ACC112 (cell line): ENCODE data around the gene BICRA.

ENCODE experiments used
- H2AFZ ChIP-seq: fragments of 200-600 bp; sonication (generic); one replicate; pipeline ENCODE4 v1.6.0; 2017; ENCODE audit warnings: antibody characterized with exemption, low read length; ENCODE audit not compliant: unreplicated experiment
- H3K27ac ChIP-seq: fragments of 200-600 bp; sonication (generic); 2 replicates; pipeline ENCODE4 v1.5.1; 2014; ENCODE audit warnings: low read depth, mild to moderate bottlenecking, antibody characterized with exemption, low read length, moderate library complexity
- H3K27me3 ChIP-seq: fragments of 200-600 bp; sonication (generic); 2 replicates; pipeline ENCODE4 v1.6.1; 2014; ENCODE audit warnings: mild to moderate bottlenecking, antibody characterized with exemption, low read length, moderate library complexity, mixed read lengths; ENCODE audit not compliant: insufficient read depth
- H3K36me3 ChIP-seq: fragments of 200-600 bp; sonication (generic); 2 replicates; pipeline ENCODE4 v1.6.1; 2016; ENCODE audit warnings: mild to moderate bottlenecking, antibody characterized with exemption, low read length, moderate library complexity, mixed read lengths; ENCODE audit not compliant: insufficient read depth
- H3K4me1 ChIP-seq: fragments of 200-600 bp; sonication (generic); one replicate; pipeline ENCODE4 v1.6.1; 2016; ENCODE audit warnings: low read length, mixed read lengths; ENCODE audit not compliant: insufficient read depth, unreplicated experiment, control insufficient read depth
- H3K4me3 ChIP-seq: fragments of 200-600 bp; sonication (generic); 2 replicates; pipeline ENCODE4 v1.5.1; 2014; ENCODE audit warnings: mild to moderate bottlenecking, low read depth, low read length
- H3K79me2 ChIP-seq: fragments of 200-600 bp; sonication (generic); one replicate; pipeline ENCODE4 v1.6.0; 2016; ENCODE audit warnings: low read length; ENCODE audit not compliant: control insufficient read depth, unreplicated experiment, insufficient read depth

The BICRA gene

DNA sequence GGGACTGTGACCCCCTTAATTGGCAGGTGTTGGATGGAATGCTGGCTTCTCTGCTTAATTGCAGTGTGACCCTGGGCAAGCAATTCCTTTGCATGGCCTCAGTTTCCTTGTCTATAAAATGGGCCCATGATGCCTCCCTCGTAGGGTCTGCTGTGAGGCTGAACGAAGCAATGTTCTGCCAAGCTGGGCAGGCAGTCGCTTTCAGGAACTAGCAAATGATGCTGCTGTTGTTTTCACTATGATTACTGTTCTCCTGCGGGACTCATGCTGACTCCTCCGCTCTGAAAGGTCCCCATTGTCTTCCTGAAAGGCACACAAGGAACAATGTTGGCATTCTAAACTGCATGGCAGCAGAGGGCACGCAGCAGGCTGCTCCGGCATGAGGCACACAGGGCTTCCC, 6.8 kb downstream of the BICRA start:
- H3K36me3 ChIP-seq, result no peaks in the 10 kb centered on the region
- no peak overlapping the region for H3K27ac ChIP-seq
- no peaks in the 10 kb centered on the region for H3K27me3 ChIP-seq
- H2AFZ ChIP-seq, result no peak overlapping the region
- no peak overlapping the region for H3K4me3 ChIP-seq
- H3K79me2 ChIP-seq, result peaks cover 82% of the 10 kb centered on the region
- H3K4me1 ChIP-seq, result peaks cover 14% of the 10 kb centered on the region

- Histone ChIP-seq H3K4me1 (no peaks in the 10 kb centered on the region), H3K79me2 (peaks cover 61% of the 10 kb centered on the region), H3K27me3 (no peaks in the 10 kb centered on the region), H3K27ac (no peak overlapping the region), H3K4me3 (no peak overlapping the region), H3K36me3 (no peaks in the 10 kb centered on the region), H2AFZ (no peak overlapping the region)
Measured at GRCh38 chr19:47618771-47619170, 9.8 kb downstream of the BICRA start.

GRCh38 chr19:47619763-47620162, 10.8 kb downstream of the BICRA start:
- H3K27ac ChIP-seq, result no peak overlapping the region
- no peaks in the 10 kb centered on the region for H3K27me3 ChIP-seq
- H3K36me3 ChIP-seq, result no peaks in the 10 kb centered on the region
- H3K79me2 ChIP-seq, result peaks cover 56% of the 10 kb centered on the region
- no peaks in the 10 kb centered on the region for H3K4me1 ChIP-seq
- H3K4me3 ChIP-seq, result no peak overlapping the region
- H2AFZ ChIP-seq, result no peak overlapping the region

- H3K4me3 ChIP-seq, result no peak overlapping the region
- H3K36me3 ChIP-seq, result no peaks in the 10 kb centered on the region
- peaks cover 56% of the 10 kb centered on the region for H3K79me2 ChIP-seq
- no peak overlapping the region for H3K27ac ChIP-seq
- no peaks in the 10 kb centered on the region for H3K27me3 ChIP-seq
- H3K4me1 ChIP-seq, result no peaks in the 10 kb centered on the region
- H2AFZ ChIP-seq, result no peak overlapping the region
Measured at GRCh38 chr19:47623151-47623920, 14.4 kb downstream of the BICRA start.

- no peaks in the 10 kb centered on the region for H3K36me3 ChIP-seq
- H3K4me3 ChIP-seq, result no peak overlapping the region
- no peaks in the 10 kb centered on the region for H3K27me3 ChIP-seq
- H2AFZ ChIP-seq, result no peak overlapping the region
- no peaks in the 10 kb centered on the region for H3K4me1 ChIP-seq
- no peak overlapping the region for H3K27ac ChIP-seq
- peaks cover 53% of the 10 kb centered on the region for H3K79me2 ChIP-seq
Measured at GRCh38 chr19:47623921-47624391, 15.0 kb downstream of the BICRA start.

DNA sequence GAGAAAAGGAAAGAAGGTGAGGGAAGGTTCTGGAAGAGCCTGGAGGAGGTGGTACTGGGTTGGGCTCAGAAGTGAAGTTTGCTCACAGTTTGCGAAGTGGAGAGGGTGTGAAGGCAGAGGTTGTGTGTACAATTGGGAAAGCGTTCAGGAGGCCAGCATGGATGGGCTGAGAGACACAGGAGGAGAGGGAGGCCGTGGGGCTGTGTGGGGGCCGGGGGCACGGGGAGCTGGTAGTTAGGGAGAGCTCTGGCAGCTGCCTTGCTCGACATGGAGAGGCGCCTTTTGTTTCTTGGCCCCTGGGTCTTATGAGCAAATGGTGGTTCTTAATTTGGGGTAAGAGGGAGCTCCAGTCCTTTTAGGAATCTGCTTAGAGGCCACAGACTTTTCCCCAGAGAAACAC, 16.7 kb downstream of the BICRA start:
- Histone ChIP-seq H3K4me1 (peaks cover under 1% of the 10 kb centered on the region), H3K79me2 (peaks cover 45% of the 10 kb centered on the region), H2AFZ (no peak overlapping the region), H3K36me3 (no peaks in the 10 kb centered on the region), H3K27ac (no peak overlapping the region), H3K27me3 (no peaks in the 10 kb centered on the region), H3K4me3 (no peak overlapping the region)

DNA sequence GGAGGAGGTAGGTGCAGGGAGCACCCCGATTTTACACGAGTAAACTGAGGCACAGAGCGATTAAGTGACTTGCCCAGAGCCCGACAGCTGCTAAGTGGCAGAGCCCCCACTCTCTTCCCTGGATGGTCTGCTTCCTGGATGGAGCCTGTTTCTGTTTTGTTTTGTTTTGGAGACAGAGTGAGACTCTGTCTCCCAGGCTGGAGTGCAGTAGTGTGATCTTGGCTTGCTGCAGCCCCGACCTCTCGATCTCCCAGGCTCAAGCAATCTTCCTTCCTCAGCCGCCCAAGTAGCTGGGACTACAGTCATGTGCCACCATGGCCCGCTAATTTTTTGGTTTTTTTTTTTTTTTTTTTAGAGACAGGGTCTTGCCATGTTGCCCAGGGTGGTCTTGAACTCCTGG, 17.3 kb downstream of the BICRA start:
- Histone ChIP-seq H3K27ac (no peak overlapping the region), H2AFZ (no peak overlapping the region), H3K36me3 (no peaks in the 10 kb centered on the region), H3K4me1 (peaks cover 4% of the 10 kb centered on the region), H3K79me2 (peaks cover 47% of the 10 kb centered on the region), H3K27me3 (no peaks in the 10 kb centered on the region), H3K4me3 (no peak overlapping the region)

DNA sequence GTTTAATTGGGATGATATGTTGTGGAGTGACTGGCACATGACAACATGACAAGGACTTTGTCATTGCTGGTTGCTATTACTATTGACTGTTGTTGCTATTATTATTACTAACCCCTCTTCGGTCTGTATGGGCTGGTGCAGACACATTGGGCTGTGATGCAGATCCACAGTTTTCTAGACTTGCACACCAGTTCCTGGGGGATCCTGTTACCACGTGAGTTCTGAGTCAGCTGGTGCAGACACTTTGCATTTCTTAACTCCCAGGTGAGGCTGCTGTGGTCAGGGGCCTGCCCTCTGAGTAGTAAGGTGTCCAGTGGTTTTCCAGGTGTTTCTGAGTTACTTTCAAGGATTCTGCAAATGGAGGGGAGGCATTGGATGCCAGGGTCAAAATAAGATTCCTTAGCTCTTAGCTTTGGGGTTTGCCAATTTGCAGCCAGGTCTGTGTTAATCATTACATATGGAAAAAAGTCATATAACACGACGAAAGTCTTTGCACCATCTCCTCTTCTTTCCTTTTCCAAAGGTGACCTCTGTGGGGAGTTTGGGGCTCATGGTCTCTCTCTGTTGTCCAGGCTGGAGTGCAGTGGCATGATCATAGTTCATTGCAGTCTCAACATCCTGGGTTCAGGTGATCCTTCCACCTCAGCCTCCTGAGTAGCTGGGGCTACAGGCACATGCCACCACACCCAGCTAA, 19.3 kb downstream of the BICRA start:
- H3K4me1 ChIP-seq, result peaks cover 4% of the 10 kb centered on the region
- peaks cover 61% of the 10 kb centered on the region for H3K79me2 ChIP-seq
- no peaks in the 10 kb centered on the region for H3K27me3 ChIP-seq
- no peak overlapping the region for H2AFZ ChIP-seq
- no peaks in the 10 kb centered on the region for H3K36me3 ChIP-seq
- no peak overlapping the region for H3K27ac ChIP-seq
- H3K4me3 ChIP-seq, result no peak overlapping the region

DNA sequence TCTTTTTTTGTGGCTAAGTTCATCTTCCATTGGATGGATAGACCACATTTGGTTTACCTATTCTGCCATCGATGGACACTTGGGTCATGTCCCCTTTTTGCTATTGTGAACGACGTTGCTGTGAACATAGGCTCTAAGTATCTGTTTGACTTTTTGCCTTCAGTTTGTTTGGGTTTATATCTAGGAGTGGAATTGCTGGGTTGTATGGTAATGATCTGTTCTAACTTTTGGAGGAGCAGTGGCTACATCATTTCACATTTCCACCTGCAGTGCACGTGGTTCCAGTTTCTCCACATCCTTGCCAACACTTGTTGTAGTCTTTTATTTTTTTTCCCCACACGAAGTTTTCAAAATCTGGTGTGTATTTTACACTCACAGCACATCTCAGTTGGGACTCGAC, 21.7 kb downstream of the BICRA start:
- Histone ChIP-seq H3K27ac (no peak overlapping the region), H3K79me2 (peaks cover 54% of the 10 kb centered on the region), H3K36me3 (no peaks in the 10 kb centered on the region)

GRCh38 chr19:47631681-47632446, 22.9 kb downstream of the BICRA start:
- Histone ChIP-seq H3K79me2 (peaks cover 51% of the 10 kb centered on the region), H3K4me1 (peaks cover 4% of the 10 kb centered on the region), H3K27ac (no peak overlapping the region), H3K4me3 (no peak overlapping the region), H2AFZ (no peak overlapping the region), H3K36me3 (no peaks in the 10 kb centered on the region), H3K27me3 (no peaks in the 10 kb centered on the region)

More for the DNA sequence above, 21.7 kb downstream of the BICRA start:
- H3K4me1 ChIP-seq, result peaks cover 4% of the 10 kb centered on the region
- H3K27me3 ChIP-seq, result no peaks in the 10 kb centered on the region
- no peak overlapping the region for H2AFZ ChIP-seq
- no peak overlapping the region for H3K4me3 ChIP-seq
